GM21529 (cell line): ENCODE measurements around the gene RNU5B-1.
"Not testable (repeated sequence)": the region's sequence is repeated elsewhere in the genome, so short reads cannot be mapped to it uniquely, and the experiment has no call there.

Experiments
- ATAC-seq: cut with Tn5 transposase; IDR thresholded peaks from one replicate; pipeline ENCODE4 v1.9.1; 2021; ENCODE audit not compliant: unreplicated experiment

Gene RNU5B-1

DNA sequence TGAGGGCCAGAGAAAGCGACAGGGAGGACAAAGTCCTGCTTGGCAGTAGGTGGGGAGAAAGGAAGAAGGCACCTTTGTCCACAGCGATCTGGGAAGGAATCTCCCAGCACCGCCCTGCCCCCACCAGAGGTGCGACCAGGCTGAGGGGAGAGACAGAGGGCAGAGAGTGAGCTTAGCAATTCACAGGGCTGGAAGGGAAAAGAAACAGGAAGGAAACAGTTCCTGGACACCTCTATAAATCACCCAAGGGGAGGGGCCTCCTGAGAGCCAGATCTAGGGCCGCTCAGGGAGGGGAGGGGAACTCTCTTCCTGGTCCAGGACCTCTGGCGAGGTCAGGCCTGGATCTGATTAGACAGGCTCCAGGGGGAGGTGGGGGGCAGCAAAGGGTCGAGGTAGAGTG, 35.4 kb downstream of the RNU5B-1 start:
- ATAC-seq, result no peak

DNA sequence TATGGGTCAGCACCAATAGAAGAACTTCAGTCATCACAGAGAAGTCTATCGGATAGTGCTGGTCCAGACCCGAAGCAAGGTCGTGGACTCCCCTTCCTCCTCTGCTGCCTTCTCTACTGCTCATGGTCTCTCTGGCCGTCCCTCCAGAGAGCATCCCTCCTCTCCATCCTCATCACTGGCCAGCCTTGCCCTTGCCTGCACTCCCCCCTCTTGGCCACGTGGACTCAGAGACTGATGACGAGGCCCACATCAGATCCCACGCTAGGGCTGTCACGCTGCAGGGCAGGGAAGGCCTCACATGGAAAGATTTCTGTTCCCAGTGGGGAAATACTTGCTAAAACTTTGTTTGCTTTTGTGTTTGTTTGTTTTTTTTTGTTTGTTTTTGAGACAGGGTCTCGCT, 38.0 kb downstream of the RNU5B-1 start:
- ATAC-seq, result no peak

DNA sequence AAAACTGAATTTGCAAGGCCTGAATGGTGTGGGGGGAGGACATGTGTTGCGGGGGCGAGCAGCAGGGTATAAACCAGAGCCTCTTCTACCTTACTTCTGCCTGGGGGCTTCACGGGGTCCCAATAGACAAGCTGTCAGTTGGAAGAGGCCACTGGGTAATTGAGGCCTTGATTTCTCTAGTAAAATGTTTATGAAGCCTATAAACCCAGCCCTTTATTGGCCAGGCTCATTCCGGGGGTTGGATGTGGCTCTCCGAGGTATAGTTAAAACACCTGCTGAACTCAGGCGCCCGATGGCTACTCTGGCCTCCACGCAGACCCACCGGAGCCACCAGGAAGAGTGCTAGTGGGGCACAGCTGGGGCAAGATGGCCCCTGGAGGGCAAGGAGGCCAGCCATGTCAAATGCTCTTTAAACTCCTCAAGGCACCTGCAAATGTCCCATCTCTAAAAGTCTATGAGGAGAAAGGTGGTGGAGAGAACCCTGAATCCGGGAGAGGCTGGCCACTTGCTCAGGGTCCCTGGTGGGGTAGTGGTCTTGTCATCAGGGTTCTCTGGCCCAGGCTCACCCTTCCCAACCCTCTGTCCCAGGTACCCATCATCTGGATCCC, 39.0 kb downstream of the RNU5B-1 start:
- ATAC-seq, result no peak

- ATAC-seq, result no peak
Measured at GRCh38 chr15:65344214-65344913, 39.9 kb downstream of the RNU5B-1 start.

DNA sequence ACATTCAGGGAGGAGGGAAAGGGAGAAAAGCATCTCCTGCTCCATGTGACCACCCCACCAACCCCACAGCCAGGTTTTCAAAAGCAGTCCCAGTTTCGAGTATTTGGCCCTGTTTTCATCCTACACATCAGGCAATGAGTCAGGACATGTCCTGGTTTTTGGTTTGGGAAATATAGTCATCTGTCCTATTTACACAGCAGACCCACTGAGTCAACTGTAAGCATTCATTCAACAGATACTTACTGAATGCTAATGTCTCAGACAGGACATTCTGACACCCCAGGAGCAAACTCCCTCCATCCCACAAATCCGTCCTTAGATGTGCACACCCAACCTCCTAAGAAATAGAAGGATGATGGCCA, 40.4 kb downstream of the RNU5B-1 start:
- no peak for ATAC-seq

DNA sequence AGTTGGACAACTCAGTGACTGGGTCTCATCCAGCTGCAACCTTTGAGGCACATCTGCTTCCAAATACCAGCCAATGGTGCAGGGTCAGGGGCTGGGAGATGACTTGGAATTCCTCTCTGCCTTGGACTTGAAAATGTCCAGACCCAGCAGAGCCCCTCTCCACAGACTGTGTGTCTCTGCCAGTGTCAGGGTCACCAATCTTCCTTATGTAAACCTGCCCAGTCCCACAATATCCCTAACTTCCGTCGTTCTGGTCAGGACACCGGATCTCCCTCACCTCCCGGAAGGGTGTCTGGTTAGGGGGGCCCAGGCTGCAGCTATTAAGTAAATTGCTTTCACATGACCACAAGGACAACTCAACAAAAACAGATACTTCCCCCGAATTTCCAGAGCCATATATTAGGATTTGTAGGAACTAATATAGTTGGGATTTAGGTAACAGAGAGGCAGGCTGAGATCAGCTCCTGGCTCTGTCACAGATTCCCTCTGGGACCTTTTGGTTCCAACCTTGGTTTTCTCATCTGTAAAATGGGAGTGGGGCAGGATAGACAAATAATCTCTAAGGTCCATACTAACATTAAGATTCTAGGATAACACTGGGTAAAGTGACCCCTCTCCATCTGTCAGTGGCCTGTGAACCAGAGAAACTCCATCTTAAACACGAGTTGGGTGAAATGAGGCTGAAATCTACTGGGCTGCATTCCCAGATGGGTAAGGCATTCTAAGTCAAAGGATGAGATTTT, 42.5 kb downstream of the RNU5B-1 start:
- no peak for ATAC-seq

- not testable (repeated sequence) for ATAC-seq
Measured at GRCh38 chr15:65347756-65348155, 43.3 kb downstream of the RNU5B-1 start.

DNA sequence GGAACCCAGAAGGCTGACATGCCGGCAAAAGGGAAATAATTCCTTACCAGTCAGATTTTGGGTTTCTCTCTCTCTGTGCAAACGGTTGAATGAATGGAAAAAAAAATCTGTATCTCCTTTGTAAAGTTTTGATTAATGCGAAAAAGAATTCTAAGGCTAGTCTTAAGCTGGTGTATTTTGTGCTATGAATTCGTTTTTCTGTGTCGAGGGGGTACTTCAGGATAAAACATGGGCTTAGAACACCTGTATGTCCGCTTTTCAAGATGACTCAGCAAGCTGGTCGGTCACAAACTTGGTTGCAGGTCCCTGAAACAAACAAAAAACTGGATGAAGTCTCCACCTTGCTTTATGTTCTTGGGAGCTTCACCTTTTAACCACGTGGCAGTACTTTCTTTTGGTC, 44.9 kb downstream of the RNU5B-1 start:
- ATAC-seq, result no peak

GRCh38 chr15:65351972-65352371, 47.5 kb downstream of the RNU5B-1 start:
- ATAC-seq, result not testable (repeated sequence)
